ENCODE measurements around the gene DNM1.

GRCh38 chr9:128266868-128267590, 63.9 kb downstream of the DNM1 start:
- TF ChIP-seq CTCF (IDR thresholded peaks at IDR 0.05; ENCODE audit: poor library complexity) = no peak
- no peak for TF ChIP-seq EZH2phosphoT487 (IDR thresholded peaks at IDR 0.05; ENCODE audit: low read depth, severe bottlenecking, unreplicated experiment)
- no peak for TF ChIP-seq EZH2 (IDR thresholded peaks at IDR 0.05; ENCODE audit: borderline replicate concordance)
